IMR-90 (cell line): Measurements from ENCODE around the gene GNPTG.

Experiments
- CTCF ChIP-seq: conservative IDR thresholded peaks from 2 replicates; pipeline ENCODE4 v1.5.1; 2012; ENCODE audit warnings: mild to moderate bottlenecking, low read depth, low read length, improper control_type of control experiment
- FOS ChIP-seq: fragments of 150-350 bp; IDR thresholded peaks from 2 replicates; pipeline ENCODE4 v1.6.1; 2016; ENCODE audit warnings: low read depth, low read length
- NFE2L2 ChIP-seq: fragments of 150-350 bp; IDR thresholded peaks from 2 replicates; pipeline ENCODE4 v1.6.1; 2016; ENCODE audit warnings: low read depth, mild to moderate bottlenecking, low read length
- RFX5 ChIP-seq: IDR thresholded peaks from 2 replicates; pipeline ENCODE4 v1.8.0; 2012; ENCODE audit warnings: low read depth, mild to moderate bottlenecking, low read length, moderate library complexity
- USF2 ChIP-seq: fragments of 150-350 bp; IDR thresholded peaks from 2 replicates; pipeline ENCODE4 v1.6.1; 2017; ENCODE audit warnings: mild to moderate bottlenecking, antibody characterized with exemption, low read length, low read depth

GRCh38 chr16:1346422-1347285 is 5.1 kb upstream of the GNPTG start:
- TF ChIP-seq CTCF (0 out of 2 replicates have a peak, but pooled peaks have one; percentile 12), NFE2L2 (no peak), USF2 (no peak), RFX5 (no peak), FOS (no peak)
